H1 (cell line): ENCODE data around the gene USP3. TPM values are rescaled to one million over a fixed set of nuclear protein-coding genes. Genes with fewer than 3 reads are reported as not detected.

Experiments
- CTCF ChIA-PET: fragments of 300-600 bp; sonication (Branson Sonifier 250); formaldehyde crosslinking; loops from one replicate; lab custom pipeline; 2021; ENCODE audit not compliant: partially characterized antibody; lab: Charles Lee
- POLR2A ChIA-PET: fragments of 300-600 bp; sonication (Branson Sonifier 250); formaldehyde crosslinking; loops from one replicate; lab custom pipeline; 2021; ENCODE audit warnings: inconsistent platforms; ENCODE audit not compliant: partially characterized antibody; lab: Charles Lee
- DNase-seq, 2 experiments: peaks; one replicate each; pipeline versions ENCODE4 v3.0.0 to v3.0.0-alpha.2; 2010 to 2022; ENCODE audit warnings: low spot score in 2 of 2, low read depth in 1 of 2, mixed read lengths in 1 of 2
- FAIRE-seq: peaks from 2 replicates; lab custom pipeline; 2011; peaks lifted over from hg19 to GRCh38; lab: Jason Lieb, UNC
- H2AFZ ChIP-seq: 2 replicates; pipeline ENCODE4 v1.8.1; 2012; ENCODE audit warnings: low read length, inconsistent platforms
- H2AK5ac ChIP-seq: 2 replicates; pipeline ENCODE4 v1.6.1; 2013; ENCODE audit warnings: low read depth, low read length
- H2BK120ac ChIP-seq: replicated peaks from 2 replicates; pipeline ENCODE3; 2013; ENCODE audit warnings: low read depth, low read length, inconsistent platforms
- H2BK12ac ChIP-seq: 2 replicates; pipeline ENCODE4 v1.6.1; 2013; ENCODE audit warnings: low read depth, low read length
- H2BK15ac ChIP-seq: 2 replicates; pipeline ENCODE4 v1.6.1; 2013; ENCODE audit warnings: low read length
- H2BK20ac ChIP-seq: 2 replicates; pipeline ENCODE4 v1.6.1; 2013; ENCODE audit warnings: low read length
- H2BK5ac ChIP-seq: 2 replicates; pipeline ENCODE4 v1.6.1; 2013; ENCODE audit warnings: low read depth, low read length
- H3K14ac ChIP-seq: 2 replicates; pipeline ENCODE4 v1.6.1; 2013; ENCODE audit warnings: inconsistent platforms; ENCODE audit not compliant: insufficient read length
- H3K18ac ChIP-seq: 2 replicates; pipeline ENCODE4 v1.6.1; 2013; ENCODE audit warnings: low read length; ENCODE audit errors: extremely low read depth
- H3K23ac ChIP-seq: 2 replicates; pipeline ENCODE4 v1.6.1; 2013; ENCODE audit warnings: inconsistent platforms; ENCODE audit not compliant: insufficient read length
- H3K23me2 ChIP-seq: 2 replicates; pipeline ENCODE4 v1.6.1; 2013; ENCODE audit warnings: low read depth, low read length
- H3K27ac ChIP-seq: 2 replicates; pipeline ENCODE4 v1.6.1; 2011; ENCODE audit warnings: low read depth, low read length, inconsistent platforms
- H3K27me3 ChIP-seq, 4 experiments: replicated peaks in 1 of 4; 1 replicate in 1 of 4; 2 replicates in 3 of 4; pipeline versions ENCODE4 v1.6.1 to v1.8.1; 2011 to 2013; ENCODE audit warnings: low read length in 3 of 4, mild to moderate bottlenecking in 3 of 4, inconsistent platforms in 2 of 4, mixed read lengths in 2 of 4, moderate library complexity in 1 of 4; ENCODE audit not compliant: control insufficient read depth in 3 of 4, insufficient read depth in 3 of 4; ENCODE audit errors: extremely low read depth in 1 of 4
- H3K36me3 ChIP-seq, 4 experiments: 2 replicates each; pipeline versions ENCODE4 v1.6.1 to v1.8.1; 2011 to 2013; ENCODE audit warnings: mild to moderate bottlenecking in 4 of 4, low read length in 3 of 4, moderate library complexity in 2 of 4, control low read depth in 1 of 4, inconsistent platforms in 1 of 4; ENCODE audit not compliant: insufficient read depth in 4 of 4, control insufficient read depth in 2 of 4
- H3K4ac ChIP-seq: replicated peaks from 2 replicates; pipeline ENCODE3; 2013; ENCODE audit warnings: low read length, low read depth, mixed read lengths, inconsistent platforms; ENCODE audit not compliant: insufficient read length
- H3K4me1 ChIP-seq, 4 experiments: replicated peaks in 1 of 4; 1 replicate in 1 of 4; 2 replicates in 3 of 4; pipeline versions ENCODE4 v1.6.1 to v1.8.1; 2011 to 2013; ENCODE audit warnings: low read length in 3 of 4, inconsistent platforms in 2 of 4, mixed read lengths in 1 of 4; ENCODE audit not compliant: insufficient read depth in 4 of 4, control insufficient read depth in 3 of 4
- H3K4me2 ChIP-seq, 2 experiments: 2 replicates each; pipeline versions ENCODE4 v1.6.1 to v1.8.1; 2011 to 2013; ENCODE audit warnings: low read depth in 2 of 2, low read length in 2 of 2, control low read depth in 1 of 2, inconsistent platforms in 1 of 2, mild to moderate bottlenecking in 1 of 2; ENCODE audit not compliant: insufficient read depth in 1 of 2
- H3K4me3 ChIP-seq, 4 experiments: fragments of 200-600, 300-600 bp in 1 of 4; sonication (generic), shearing (Covaris generic), sonication (Bioruptor Twin) in 1 of 4; 2 replicates each; pipeline versions ENCODE4 v1.5.1 to v1.8.1; 2011 to 2016; ENCODE audit warnings: low read length in 4 of 4, low read depth in 3 of 4, control low read depth in 2 of 4, inconsistent platforms in 2 of 4, mild to moderate bottlenecking in 2 of 4, mixed read lengths in 1 of 4, moderate library complexity in 1 of 4; ENCODE audit not compliant: insufficient read depth in 2 of 4; ENCODE audit errors: extremely low read depth in 1 of 4
- H3K56ac ChIP-seq: replicated peaks from 2 replicates; pipeline ENCODE3; 2013; ENCODE audit warnings: low read depth, mild to moderate bottlenecking, mixed read lengths, low read length, inconsistent platforms; ENCODE audit not compliant: insufficient read length
- H3K79me1 ChIP-seq: 2 replicates; pipeline ENCODE4 v1.6.1; 2013; ENCODE audit warnings: low read depth, low read length, control low read depth
- H3K79me2 ChIP-seq, 2 experiments: 2 replicates each; pipeline versions ENCODE4 v1.6.1 to v1.8.1; 2012 to 2013; ENCODE audit warnings: low read length in 2 of 2, mild to moderate bottlenecking in 2 of 2, inconsistent platforms in 1 of 2; ENCODE audit not compliant: insufficient read depth in 2 of 2, control insufficient read depth in 1 of 2
- H3K9ac ChIP-seq, 4 experiments: replicated peaks in 1 of 4; 1 replicate in 1 of 4; 2 replicates in 3 of 4; pipeline versions ENCODE4 v1.6.1 to v1.8.1; 2011 to 2013; ENCODE audit warnings: low read depth in 3 of 4, low read length in 3 of 4, control low read depth in 2 of 4, mild to moderate bottlenecking in 2 of 4, moderate library complexity in 2 of 4, inconsistent platforms in 1 of 4; ENCODE audit errors: extremely low read depth in 1 of 4
- H3K9me3 ChIP-seq, 2 experiments: 2 replicates each; pipeline versions ENCODE4 v1.6.1 to v1.8.1; 2012 to 2013; ENCODE audit warnings: mild to moderate bottlenecking in 2 of 2, moderate library complexity in 2 of 2, control low read depth in 1 of 2, inconsistent platforms in 1 of 2, low read depth in 1 of 2, low read length in 1 of 2, mixed read lengths in 1 of 2; ENCODE audit not compliant: insufficient read depth in 2 of 2
- H4K20me1 ChIP-seq, 2 experiments: replicated peaks in 1 of 2; 2 replicates each; pipeline versions ENCODE3 to v1.8.1; 2011 to 2013; ENCODE audit warnings: inconsistent platforms in 2 of 2, low read length in 2 of 2, mild to moderate bottlenecking in 1 of 2; ENCODE audit not compliant: insufficient read depth in 2 of 2, control insufficient read depth in 1 of 2
- H4K5ac ChIP-seq: 2 replicates; pipeline ENCODE4 v1.6.1; 2013; ENCODE audit warnings: low read length, low read depth, mixed read lengths, inconsistent platforms; ENCODE audit not compliant: insufficient read length
- H4K8ac ChIP-seq: 2 replicates; pipeline ENCODE4 v1.8.0; 2013; ENCODE audit warnings: mild to moderate bottlenecking, moderate library complexity, low read length, inconsistent platforms; ENCODE audit not compliant: insufficient read depth; ENCODE audit errors: extremely low read depth
- H4K91ac ChIP-seq: replicated peaks from 2 replicates; pipeline ENCODE3; 2013; ENCODE audit warnings: low read length, mixed read lengths, inconsistent platforms; ENCODE audit not compliant: insufficient read length
- SUZ12 ChIP-seq: fragments of 200-600 bp; sonication (generic); IDR thresholded peaks from 2 replicates; pipeline ENCODE4 v1.6.1; 2012; ENCODE audit warnings: mild to moderate bottlenecking, inconsistent platforms, low read length, moderate library complexity, mixed read lengths
- TAF1 ChIP-seq: IDR thresholded peaks from 2 replicates; pipeline ENCODE4 v1.6.1; 2011; ENCODE audit warnings: mild to moderate bottlenecking, low read depth, low read length
- ZNF274 ChIP-seq: IDR thresholded peaks from 2 replicates; pipeline ENCODE4 v1.7.0; 2012; ENCODE audit warnings: low read length, borderline replicate concordance; ENCODE audit errors: extremely low read depth
- WGBS, 2 experiments: shearing (Covaris generic) in 1 of 2; methylation state at CpG; one replicate each; pipeline versions ENCODE4 v1.1.6 to v1.1.7; 2013 to 2015; ENCODE audit warnings: low lambda C conversion rate in 2 of 2, mixed read lengths in 2 of 2, inconsistent platforms in 1 of 2, low coverage in 1 of 2, missing lambda C conversion rate in 1 of 2; ENCODE audit not compliant: insufficient replicate concordance in 2 of 2, insufficient coverage in 1 of 2, insufficient read length in 1 of 2; ENCODE audit errors: extremely low coverage in 1 of 2, missing lambda C conversion rate in 1 of 2; 5-methylcytosine and 5-hydroxymethylcytosine counted together
- polyA plus RNA-seq, 7 experiments: library from polyadenylated mRNA; depleted of rRNA in 3 of 7; stranded (reverse) in 5 of 7; unstranded in 2 of 7; fragments of >200 nt in 5 of 7; fragments of 200-250 nt in 2 of 7; gene quantifications; 1 replicate in 5 of 7; 2 replicates in 1 of 7; 4 replicates in 1 of 7; pipeline versions ENCODE4 v1.2.1 to v1.2.3, GENCODE V29; 2011 to 2013; ENCODE audit warnings: missing spikeins in 2 of 7, mixed read lengths in 2 of 7
- total RNA-seq: library from RNA; stranded (reverse); fragmentation: NEBNext Ultra II Directional; extraction: Animal tissue kit (Norgen Biotek cat#: 25700); gene quantifications from 2 replicates; pipeline ENCODE4 v1.2.1, GENCODE V29; 2021
- TF ChIP-seq, protein P1 (sequence below): IDR thresholded peaks from 2 replicates; pipeline ENCODE4 v1.6.1; 2012; ENCODE audit warnings: low read length, inconsistent platforms

The USP3 gene
- total and polyA plus RNA-seq, 2 of the 8 experiments (the other 6 are each of a cell fraction or from before 2014, with no cell fraction given): 15.5 to 16.2 TPM

DNA sequence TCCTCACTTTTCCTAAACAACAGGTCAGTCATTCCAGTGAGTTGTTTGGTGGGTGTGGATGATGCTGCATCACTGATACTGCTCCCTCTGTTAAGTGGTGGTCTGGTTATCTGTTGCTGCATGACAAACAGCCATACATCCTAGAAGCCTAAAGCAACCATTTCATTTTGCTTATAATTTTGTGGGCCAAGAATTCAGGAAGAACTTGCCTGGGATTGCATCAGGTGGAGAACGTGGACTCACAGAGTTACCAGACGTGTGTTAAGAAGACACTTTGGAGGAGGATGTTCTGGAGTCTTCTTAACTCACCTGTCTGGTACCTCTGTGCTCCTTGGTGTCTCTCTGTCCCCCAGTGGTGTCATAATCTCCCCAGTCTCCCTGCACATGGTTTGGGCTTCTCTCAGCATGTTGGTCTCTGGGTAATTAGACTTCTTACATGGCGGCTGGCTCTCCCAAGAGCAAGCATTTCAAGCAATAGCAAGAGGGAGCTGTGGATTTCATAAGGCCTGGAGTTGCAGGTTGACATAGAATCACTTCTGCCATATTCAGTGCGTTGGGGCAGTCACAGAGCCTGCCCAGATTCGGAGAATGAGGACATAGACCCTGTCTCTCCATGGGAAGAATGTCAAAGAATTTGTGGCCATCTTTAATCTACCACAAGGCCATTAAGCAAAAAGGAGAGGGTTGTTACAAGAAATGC lies 20.1 kb downstream of the USP3 start:
- WGBS, 2 experiments: 93% methylated on average over 5 of the region's 5 CpGs; no CpG with 5 or more reads in 1 of the 2 experiments
- DNase-seq: no peak
- no peak for FAIRE-seq

More for the DNA sequence above, 20.1 kb downstream of the USP3 start:
- peaks cover 0 to 7% of the 10 kb centered on the region in 2 experiments for H4K20me1 ChIP-seq
- no peak overlapping the region for H3K4me3 ChIP-seq
- ChIA-PET POLR2A (interaction anchor here (1.0 kb wide), 1 partner anchor 20 kb away, joined by 3 read pairs; the partner anchor contains the start of gene USP3), CTCF (interaction anchor here (0.9 to 4.6 kb wide), 3 partner anchors 8 to 35 kb away, joined by 3 to 39 read pairs (median 4); no protein-coding TSS in a partner anchor)
- no peaks in the 10 kb centered on the region for H3K4me1 ChIP-seq
- no peak overlapping the region for H3K9ac ChIP-seq
- no peak for TF ChIP-seq SUZ12
- no peak for TF ChIP-seq TAF1
- TF ChIP-seq ZNF274: no peak
- TF ChIP-seq, protein P1, sequence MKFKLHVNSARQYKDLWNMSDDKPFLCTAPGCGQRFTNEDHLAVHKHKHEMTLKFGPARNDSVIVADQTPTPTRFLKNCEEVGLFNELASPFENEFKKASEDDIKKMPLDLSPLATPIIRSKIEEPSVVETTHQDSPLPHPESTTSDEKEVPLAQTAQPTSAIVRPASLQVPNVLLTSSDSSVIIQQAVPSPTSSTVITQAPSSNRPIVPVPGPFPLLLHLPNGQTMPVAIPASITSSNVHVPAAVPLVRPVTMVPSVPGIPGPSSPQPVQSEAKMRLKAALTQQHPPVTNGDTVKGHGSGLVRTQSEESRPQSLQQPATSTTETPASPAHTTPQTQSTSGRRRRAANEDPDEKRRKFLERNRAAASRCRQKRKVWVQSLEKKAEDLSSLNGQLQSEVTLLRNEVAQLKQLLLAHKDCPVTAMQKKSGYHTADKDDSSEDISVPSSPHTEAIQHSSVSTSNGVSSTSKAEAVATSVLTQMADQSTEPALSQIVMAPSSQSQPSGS: no peak
- no peaks in the 10 kb centered on the region for H3K36me3 ChIP-seq
- no peak overlapping the region for H3K4me2 ChIP-seq
- no peak overlapping the region for H3K27ac ChIP-seq
- H2BK12ac ChIP-seq: no peak overlapping the region; the same call in 1 of the 2 replicates
- no peak overlapping the region for H3K23ac ChIP-seq
- no peak overlapping the region for H3K4ac ChIP-seq
- H4K8ac ChIP-seq: no peak overlapping the region
- no peak overlapping the region for H2BK120ac ChIP-seq
- no peaks in the 10 kb centered on the region; a peak in 1 of 7 replicates for H3K27me3 ChIP-seq
- H3K23me2 ChIP-seq: no peaks in the 10 kb centered on the region
- no peak overlapping the region for H2BK5ac ChIP-seq
- H2AK5ac ChIP-seq: 0 out of 2 replicates have a peak overlapping the region, but pooled peaks have one; percentile 70
- no peak overlapping the region for H2AFZ ChIP-seq
- H3K56ac ChIP-seq: no peak overlapping the region
- H3K14ac ChIP-seq: no peak overlapping the region
- H3K9me3 ChIP-seq: no peaks in the 10 kb centered on the region
- H2BK20ac ChIP-seq: no peak overlapping the region
- no peak overlapping the region for H4K5ac ChIP-seq
- H3K79me1 ChIP-seq: no peaks in the 10 kb centered on the region
- peaks cover 0 to 30% of the 10 kb centered on the region in 2 experiments; a peak in 2 of 4 replicates for H3K79me2 ChIP-seq
- H2BK15ac ChIP-seq: peak overlapping the region; percentile 11; the same call in 1 of the 2 replicates
- H3K18ac ChIP-seq: 0 out of 2 replicates have a peak overlapping the region, but pooled peaks have one; percentile 9
- no peak overlapping the region for H4K91ac ChIP-seq
